Loucy (cell line): ENCODE results near the gene VSTM2B.

ENCODE experiments used
- H2AFZ ChIP-seq: fragments of 200-600 bp; sonication (generic); 2 replicates; pipeline ENCODE4 v1.6.0; 2016; ENCODE audit warnings: antibody characterized with exemption, mild to moderate bottlenecking, low read length, moderate library complexity
- H3F3A ChIP-seq: fragments of 200-600 bp; 2 replicates; pipeline ENCODE4 v1.6.0; 2016; ENCODE audit warnings: antibody characterized with exemption, low read depth, mild to moderate bottlenecking
- H3K27me3 ChIP-seq: fragments of 200-600 bp; sonication (generic); 2 replicates; pipeline ENCODE4 v1.6.1; 2014; ENCODE audit warnings: low read length, mild to moderate bottlenecking; ENCODE audit not compliant: insufficient read depth, poor library complexity, severe bottlenecking
- H3K36me3 ChIP-seq: fragments of 200-600 bp; sonication (generic); 2 replicates; pipeline ENCODE4 v1.6.1; 2016; ENCODE audit warnings: low read length; ENCODE audit not compliant: insufficient read depth
- H3K4me1 ChIP-seq: fragments of 200-600 bp; sonication (generic); 2 replicates; pipeline ENCODE4 v1.5.1; 2014; ENCODE audit warnings: low read length, mild to moderate bottlenecking; ENCODE audit not compliant: insufficient read depth, poor library complexity, severe bottlenecking
- H3K4me2 ChIP-seq: fragments of 200-600 bp; sonication (generic); 2 replicates; pipeline ENCODE4 v1.6.0; 2014; ENCODE audit warnings: antibody characterized with exemption, low read length, low read depth, mild to moderate bottlenecking; ENCODE audit not compliant: poor library complexity, severe bottlenecking
- H3K4me3 ChIP-seq: fragments of 200-600 bp; sonication (generic); 2 replicates; pipeline ENCODE4 v1.5.1; 2014; ENCODE audit warnings: low read length, mild to moderate bottlenecking, mixed read lengths; ENCODE audit not compliant: poor library complexity, severe bottlenecking
- H3K79me2 ChIP-seq: fragments of 200-600 bp; sonication (generic); 2 replicates; pipeline ENCODE4 v1.6.1; 2014; ENCODE audit warnings: low read length; ENCODE audit not compliant: insufficient read depth
- H3K9ac ChIP-seq: fragments of 200-600 bp; sonication (generic); 2 replicates; pipeline ENCODE4 v1.6.0; 2014; ENCODE audit warnings: mild to moderate bottlenecking, low read depth, low read length, moderate library complexity; ENCODE audit not compliant: poor library complexity, severe bottlenecking
- H3K9me2 ChIP-seq: fragments of 200-600 bp; sonication (generic); replicated peaks from 2 replicates; pipeline ENCODE4 v1.6.1; 2016; ENCODE audit warnings: low read depth, low read length, mixed read lengths
- H3K9me3 ChIP-seq: fragments of 200-600 bp; sonication (generic); 2 replicates; pipeline ENCODE4 v1.6.1; 2014; ENCODE audit warnings: mild to moderate bottlenecking, antibody characterized with exemption, low read length, low read depth; ENCODE audit not compliant: insufficient read depth
- H4K20me1 ChIP-seq: fragments of 200-600 bp; sonication (generic); 2 replicates; pipeline ENCODE4 v1.6.0; 2014; ENCODE audit warnings: antibody characterized with exemption, low read length, mild to moderate bottlenecking; ENCODE audit not compliant: insufficient read depth, poor library complexity, severe bottlenecking
- EZH2phosphoT487 ChIP-seq: fragments of 200-600 bp; IDR thresholded peaks from 2 replicates; pipeline ENCODE4 v1.6.1; 2018; ENCODE audit warnings: antibody characterized with exemption, mild to moderate bottlenecking, moderate library complexity, borderline replicate concordance
- TF ChIP-seq, protein P1 (sequence below): fragments of 200-600 bp; sonication (generic); conservative IDR thresholded peaks from 2 replicates; pipeline ENCODE4 v1.5.1; 2014; ENCODE audit warnings: mild to moderate bottlenecking, antibody characterized with exemption, low read length

Gene VSTM2B

GRCh38 chr19:29499261-29499920 lies 26.4 kb upstream of the VSTM2B start:
- H3K4me3 ChIP-seq: no peak overlapping the region
- H3K27me3 ChIP-seq: no peaks in the 10 kb centered on the region
- no peaks in the 10 kb centered on the region for H3K9me2 ChIP-seq
- no peaks in the 10 kb centered on the region for H3F3A ChIP-seq
- no peaks in the 10 kb centered on the region for H3K36me3 ChIP-seq
- no peaks in the 10 kb centered on the region for H3K79me2 ChIP-seq
- H3K4me1 ChIP-seq: no peaks in the 10 kb centered on the region
- H2AFZ ChIP-seq: no peak overlapping the region
- H3K9me3 ChIP-seq: peaks cover 10% of the 10 kb centered on the region; the same call in 1 of the 2 replicates
- TF ChIP-seq, protein P1, sequence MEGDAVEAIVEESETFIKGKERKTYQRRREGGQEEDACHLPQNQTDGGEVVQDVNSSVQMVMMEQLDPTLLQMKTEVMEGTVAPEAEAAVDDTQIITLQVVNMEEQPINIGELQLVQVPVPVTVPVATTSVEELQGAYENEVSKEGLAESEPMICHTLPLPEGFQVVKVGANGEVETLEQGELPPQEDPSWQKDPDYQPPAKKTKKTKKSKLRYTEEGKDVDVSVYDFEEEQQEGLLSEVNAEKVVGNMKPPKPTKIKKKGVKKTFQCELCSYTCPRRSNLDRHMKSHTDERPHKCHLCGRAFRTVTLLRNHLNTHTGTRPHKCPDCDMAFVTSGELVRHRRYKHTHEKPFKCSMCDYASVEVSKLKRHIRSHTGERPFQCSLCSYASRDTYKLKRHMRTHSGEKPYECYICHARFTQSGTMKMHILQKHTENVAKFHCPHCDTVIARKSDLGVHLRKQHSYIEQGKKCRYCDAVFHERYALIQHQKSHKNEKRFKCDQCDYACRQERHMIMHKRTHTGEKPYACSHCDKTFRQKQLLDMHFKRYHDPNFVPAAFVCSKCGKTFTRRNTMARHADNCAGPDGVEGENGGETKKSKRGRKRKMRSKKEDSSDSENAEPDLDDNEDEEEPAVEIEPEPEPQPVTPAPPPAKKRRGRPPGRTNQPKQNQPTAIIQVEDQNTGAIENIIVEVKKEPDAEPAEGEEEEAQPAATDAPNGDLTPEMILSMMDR: no peak
- TF ChIP-seq EZH2phosphoT487: no peak
- H3K9ac ChIP-seq: no peak overlapping the region
- H3K4me2 ChIP-seq: no peak overlapping the region
- H4K20me1 ChIP-seq: no peaks in the 10 kb centered on the region

GRCh38 chr19:29499921-29500590 lies 25.7 kb upstream of the VSTM2B start:
- Histone ChIP-seq H3F3A (no peaks in the 10 kb centered on the region), H3K79me2 (no peaks in the 10 kb centered on the region)

GRCh38 chr19:29501816-29502580 lies 23.8 kb upstream of the VSTM2B start:
- no peaks in the 10 kb centered on the region for H3K36me3 ChIP-seq
- H3K4me2 ChIP-seq: no peak overlapping the region
- H3K9me2 ChIP-seq: no peaks in the 10 kb centered on the region
- peaks cover 11% of the 10 kb centered on the region; the same call in 1 of the 2 replicates for H3K9me3 ChIP-seq
- no peaks in the 10 kb centered on the region for H3K79me2 ChIP-seq
- H3F3A ChIP-seq: no peaks in the 10 kb centered on the region
- no peak overlapping the region for H3K4me3 ChIP-seq
- H3K4me1 ChIP-seq: no peaks in the 10 kb centered on the region
- no peak for TF ChIP-seq EZH2phosphoT487
- TF ChIP-seq, protein P1: no peak
- no peak overlapping the region for H2AFZ ChIP-seq
- no peak overlapping the region for H3K9ac ChIP-seq
- no peaks in the 10 kb centered on the region for H4K20me1 ChIP-seq
- no peaks in the 10 kb centered on the region for H3K27me3 ChIP-seq

More at GRCh38 chr19:29499921-29500590, 25.7 kb upstream of the VSTM2B start:
- no peaks in the 10 kb centered on the region for H3K4me1 ChIP-seq
- no peak overlapping the region for H3K4me3 ChIP-seq
- TF ChIP-seq, protein P1: no peak
- no peak for TF ChIP-seq EZH2phosphoT487
- H3K4me2 ChIP-seq: no peak overlapping the region
- H3K9me2 ChIP-seq: no peaks in the 10 kb centered on the region
- H3K9ac ChIP-seq: no peak overlapping the region
- H3K27me3 ChIP-seq: no peaks in the 10 kb centered on the region
- H3K9me3 ChIP-seq: peaks cover 14% of the 10 kb centered on the region; the same call in 1 of the 2 replicates
- H2AFZ ChIP-seq: no peak overlapping the region
- H4K20me1 ChIP-seq: no peaks in the 10 kb centered on the region
- H3K36me3 ChIP-seq: no peaks in the 10 kb centered on the region
